Liver (tissue), 9 donors: ENCODE measurements around the gene CHST13. TPM values are rescaled to one million over a fixed set of nuclear protein-coding genes. Genes with fewer than 3 reads are reported as not detected.

ENCODE experiments used
- DNase-seq: peaks from one replicate; pipeline ENCODE4 v3.0.0-alpha.2; 2017; ENCODE audit warnings: low spot score
- H3K27ac ChIP-seq, 2 donors: one replicate each; pipeline ENCODE4 v1.7.0; 2013; ENCODE audit warnings: inconsistent platforms in 2 of 2, low read length in 2 of 2, control low read depth in 1 of 2, low read depth in 1 of 2, mild to moderate bottlenecking in 1 of 2
- H3K27me3 ChIP-seq, 4 donors: one replicate each; pipeline versions ENCODE4 v1.6.1 to v1.7.0; 2013; ENCODE audit warnings: low read length in 3 of 4, inconsistent platforms in 1 of 4, mild to moderate bottlenecking in 1 of 4, moderate library complexity in 1 of 4; ENCODE audit not compliant: control insufficient read depth in 4 of 4, insufficient read depth in 4 of 4
- H3K36me3 ChIP-seq, 4 donors: one replicate each; pipeline versions ENCODE4 v1.6.1 to v1.7.0; 2013; ENCODE audit warnings: low read length in 3 of 4, mild to moderate bottlenecking in 3 of 4, low read depth in 1 of 4, moderate library complexity in 1 of 4; ENCODE audit not compliant: control insufficient read depth in 4 of 4, insufficient read depth in 3 of 4
- H3K4me1 ChIP-seq, 4 donors: one replicate each; pipeline versions ENCODE4 v1.6.1 to v1.7.0; 2013; ENCODE audit warnings: low read length in 3 of 4, mild to moderate bottlenecking in 3 of 4, moderate library complexity in 1 of 4; ENCODE audit not compliant: control insufficient read depth in 4 of 4, insufficient read depth in 4 of 4
- H3K4me3 ChIP-seq, 3 donors: one replicate each; pipeline versions ENCODE4 v1.6.1 to v1.7.0; 2013; ENCODE audit warnings: low read length in 3 of 3, control low read depth in 1 of 3, low read depth in 1 of 3, mild to moderate bottlenecking in 1 of 3
- H3K9ac ChIP-seq, 2 donors: one replicate each; pipeline ENCODE4 v1.7.0; 2013; ENCODE audit warnings: low read length in 2 of 2, mild to moderate bottlenecking in 2 of 2, moderate library complexity in 2 of 2, control low read depth in 1 of 2, low read depth in 1 of 2
- H3K9me3 ChIP-seq, 4 donors: one replicate each; pipeline versions ENCODE4 v1.6.1 to v1.7.0; 2013; ENCODE audit warnings: low read length in 3 of 4; ENCODE audit not compliant: control insufficient read depth in 4 of 4
- EGR1 ChIP-seq, 2 donors: IDR thresholded peaks; 2 replicates each; pipeline ENCODE4 v1.6.1; 2016 to 2018; ENCODE audit warnings: antibody characterized with exemption in 2 of 2, low read depth in 2 of 2
- FOXA1 ChIP-seq: IDR thresholded peaks from 2 replicates; pipeline ENCODE4 v1.6.1; 2016; ENCODE audit warnings: antibody characterized with exemption
- FOXA2 ChIP-seq: IDR thresholded peaks from 2 replicates; pipeline ENCODE4 v1.6.1; 2016; ENCODE audit warnings: antibody characterized with exemption
- HNF4A ChIP-seq, 2 donors: conservative IDR thresholded peaks; 2 replicates each; pipeline ENCODE4 v1.6.1; 2016; ENCODE audit warnings: antibody characterized with exemption in 2 of 2, mild to moderate bottlenecking in 2 of 2
- HNF4G ChIP-seq: IDR thresholded peaks from 2 replicates; pipeline ENCODE4 v1.6.1; 2016; ENCODE audit warnings: antibody characterized with exemption
- NR2F2 ChIP-seq: IDR thresholded peaks from 2 replicates; pipeline ENCODE4 v1.6.1; 2016; ENCODE audit warnings: antibody characterized with exemption
- RAD21 ChIP-seq, 2 donors: IDR thresholded peaks; 2 replicates each; pipeline ENCODE4 v1.6.1; 2016; ENCODE audit warnings: antibody characterized with exemption in 2 of 2, mild to moderate bottlenecking in 2 of 2
- SP1 ChIP-seq: IDR thresholded peaks from 2 replicates; pipeline ENCODE4 v1.6.1; 2018; ENCODE audit warnings: antibody characterized with exemption, mild to moderate bottlenecking
- TAF1 ChIP-seq: conservative IDR thresholded peaks from 2 replicates; pipeline ENCODE4 v1.6.1; 2016; ENCODE audit warnings: antibody characterized with exemption, mild to moderate bottlenecking
- YY1 ChIP-seq: IDR thresholded peaks from 2 replicates; pipeline ENCODE4 v1.6.1; 2016; ENCODE audit warnings: antibody characterized with exemption, mild to moderate bottlenecking
- WGBS: extraction: QIAGEN DNeasy Blood & Tissue Kit; methylation state at CpG from one replicate; pipeline ENCODE4 v1.1.7; 2013; 5-methylcytosine and 5-hydroxymethylcytosine counted together
- polyA plus RNA-seq, 2 donors: library from polyadenylated mRNA; stranded (reverse) in 1 of 2; unstranded in 1 of 2; fragments of 200-250 nt in 1 of 2; fragments of >200 nt in 1 of 2; fragmentation: Nextera tagmentation in 1 of 2; extraction: Ambion mirVana in 1 of 2; gene quantifications; one replicate each; pipeline versions ENCODE4 v1.2.1 to v1.2.3, GENCODE V29; 2013 to 2015
- total RNA-seq, 2 donors: library from RNA; depleted of rRNA; stranded (reverse); fragments of >200 nt; gene quantifications; one replicate each; pipeline ENCODE4 v1.2.3, GENCODE V29; 2014
- TF ChIP-seq, protein P1 (sequence below): IDR thresholded peaks from 2 replicates; pipeline ENCODE4 v1.6.1; 2016; ENCODE audit warnings: antibody characterized with exemption
- TF ChIP-seq, protein P2 (sequence below): IDR thresholded peaks from 2 replicates; pipeline ENCODE4 v1.6.1; 2016; ENCODE audit warnings: antibody characterized with exemption, mild to moderate bottlenecking
- TF ChIP-seq, protein P3 (sequence below): fragments of 150-350 bp; IDR thresholded peaks from 2 replicates; pipeline ENCODE4 v1.5.1; 2017; ENCODE audit warnings: improper control_type of control experiment, low read depth, low read length; ENCODE audit not compliant: missing input control
- TF ChIP-seq, protein P4 (sequence below): IDR thresholded peaks from 2 replicates; pipeline ENCODE4 v1.6.1; 2016; ENCODE audit warnings: antibody characterized with exemption
- donor health status: healthy.
- donor health status: healthy.
- donor health status: healthy.
- donor health status: healthy.
- donor health status: healthy.

The CHST13 gene
- total and polyA plus RNA-seq, 4 donors, result 19.7 to 39.1 (median 25.2) TPM

DNA sequence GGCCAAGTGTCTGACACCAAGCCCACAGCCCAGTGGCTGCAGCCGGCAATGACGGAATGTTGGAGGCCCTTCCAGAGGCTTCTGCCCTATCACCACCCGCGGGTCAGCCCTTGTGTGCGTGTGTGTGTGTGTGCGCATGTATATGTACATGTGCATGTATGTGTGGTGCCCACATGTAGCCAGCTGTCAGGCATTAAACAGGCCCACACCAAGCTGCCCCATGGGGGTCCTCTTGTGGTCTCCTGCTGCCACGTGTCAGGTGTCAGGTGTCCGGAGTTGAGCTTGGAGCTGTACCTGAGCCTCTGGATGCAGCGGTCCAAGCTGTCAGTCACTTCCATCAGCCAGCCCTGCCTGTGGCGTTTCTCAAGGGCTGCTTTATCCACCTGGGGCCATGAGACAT is 20.3 kb upstream of the CHST13 start:
- peaks cover 0 to 59% (median 33%) of the 10 kb centered on the region in 4 donors for H3K36me3 ChIP-seq
- 94% methylated on average over 10 of the region's 10 CpGs for WGBS
- no peak overlapping the region for H3K4me3 ChIP-seq
- peaks cover 0 to 8% (median 0%) of the 10 kb centered on the region in 4 donors for H3K4me1 ChIP-seq
- H3K9me3 ChIP-seq, result no peaks in the 10 kb centered on the region
- TF ChIP-seq, protein P1, sequence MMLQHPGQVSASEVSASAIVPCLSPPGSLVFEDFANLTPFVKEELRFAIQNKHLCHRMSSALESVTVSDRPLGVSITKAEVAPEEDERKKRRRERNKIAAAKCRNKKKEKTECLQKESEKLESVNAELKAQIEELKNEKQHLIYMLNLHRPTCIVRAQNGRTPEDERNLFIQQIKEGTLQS, result no peak
- TF ChIP-seq YY1 (no peak), HNF4G (no peak), TAF1 (no peak), HNF4A (conservative IDR thresholded peaks at IDR 0.05) (no peak), FOXA2 (no peak)
- TF ChIP-seq, protein P2, sequence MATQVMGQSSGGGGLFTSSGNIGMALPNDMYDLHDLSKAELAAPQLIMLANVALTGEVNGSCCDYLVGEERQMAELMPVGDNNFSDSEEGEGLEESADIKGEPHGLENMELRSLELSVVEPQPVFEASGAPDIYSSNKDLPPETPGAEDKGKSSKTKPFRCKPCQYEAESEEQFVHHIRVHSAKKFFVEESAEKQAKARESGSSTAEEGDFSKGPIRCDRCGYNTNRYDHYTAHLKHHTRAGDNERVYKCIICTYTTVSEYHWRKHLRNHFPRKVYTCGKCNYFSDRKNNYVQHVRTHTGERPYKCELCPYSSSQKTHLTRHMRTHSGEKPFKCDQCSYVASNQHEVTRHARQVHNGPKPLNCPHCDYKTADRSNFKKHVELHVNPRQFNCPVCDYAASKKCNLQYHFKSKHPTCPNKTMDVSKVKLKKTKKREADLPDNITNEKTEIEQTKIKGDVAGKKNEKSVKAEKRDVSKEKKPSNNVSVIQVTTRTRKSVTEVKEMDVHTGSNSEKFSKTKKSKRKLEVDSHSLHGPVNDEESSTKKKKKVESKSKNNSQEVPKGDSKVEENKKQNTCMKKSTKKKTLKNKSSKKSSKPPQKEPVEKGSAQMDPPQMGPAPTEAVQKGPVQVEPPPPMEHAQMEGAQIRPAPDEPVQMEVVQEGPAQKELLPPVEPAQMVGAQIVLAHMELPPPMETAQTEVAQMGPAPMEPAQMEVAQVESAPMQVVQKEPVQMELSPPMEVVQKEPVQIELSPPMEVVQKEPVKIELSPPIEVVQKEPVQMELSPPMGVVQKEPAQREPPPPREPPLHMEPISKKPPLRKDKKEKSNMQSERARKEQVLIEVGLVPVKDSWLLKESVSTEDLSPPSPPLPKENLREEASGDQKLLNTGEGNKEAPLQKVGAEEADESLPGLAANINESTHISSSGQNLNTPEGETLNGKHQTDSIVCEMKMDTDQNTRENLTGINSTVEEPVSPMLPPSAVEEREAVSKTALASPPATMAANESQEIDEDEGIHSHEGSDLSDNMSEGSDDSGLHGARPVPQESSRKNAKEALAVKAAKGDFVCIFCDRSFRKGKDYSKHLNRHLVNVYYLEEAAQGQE, result no peak
- no peaks in the 10 kb centered on the region for H3K27me3 ChIP-seq
- no peak overlapping the region for H3K9ac ChIP-seq
- H3K27ac ChIP-seq, result no peak overlapping the region
- DNase-seq, result no peak

DNA sequence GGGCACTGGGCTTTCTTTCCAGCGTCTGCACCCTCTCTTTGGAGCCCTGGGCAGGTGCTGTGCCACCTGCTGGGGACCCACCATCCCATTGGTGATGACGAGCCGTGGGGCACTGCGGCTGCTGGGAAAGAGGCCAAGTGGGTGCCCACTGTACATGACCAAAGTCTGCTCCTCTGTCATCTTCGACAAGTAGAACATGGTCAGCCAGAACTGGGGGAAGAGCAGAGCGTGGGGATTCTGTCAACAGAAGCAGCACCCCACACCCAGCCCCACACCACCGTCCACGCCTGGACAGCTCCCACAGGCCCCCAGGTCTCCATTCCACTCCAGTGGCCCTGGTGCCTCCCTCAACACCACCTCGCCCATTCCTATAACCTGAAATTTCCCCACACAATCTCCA is 16.1 kb upstream of the CHST13 start:
- Histone ChIP-seq H3K4me3 (no peak overlapping the region), H3K36me3 (peaks cover 0 to 36% (median 15%) of the 10 kb centered on the region in 4 donors), H3K9ac (no peak overlapping the region), H3K27me3 (no peaks in the 10 kb centered on the region), H3K9me3 (no peaks in the 10 kb centered on the region), H3K4me1 (peaks cover under 1 to 13% (median 11%) of the 10 kb centered on the region in 4 donors), H3K27ac (no peak overlapping the region)
- 90% methylated on average over 9 of the region's 9 CpGs for WGBS
- no peak for TF ChIP-seq NR2F2
- no peak for TF ChIP-seq TAF1
- TF ChIP-seq EGR1 (IDR thresholded peaks at IDR 0.05; ENCODE audit: low read depth in 2 of 2), result no peak
- TF ChIP-seq, protein P2, result no peak
- no peak for TF ChIP-seq FOXA1
- TF ChIP-seq, protein P3, sequence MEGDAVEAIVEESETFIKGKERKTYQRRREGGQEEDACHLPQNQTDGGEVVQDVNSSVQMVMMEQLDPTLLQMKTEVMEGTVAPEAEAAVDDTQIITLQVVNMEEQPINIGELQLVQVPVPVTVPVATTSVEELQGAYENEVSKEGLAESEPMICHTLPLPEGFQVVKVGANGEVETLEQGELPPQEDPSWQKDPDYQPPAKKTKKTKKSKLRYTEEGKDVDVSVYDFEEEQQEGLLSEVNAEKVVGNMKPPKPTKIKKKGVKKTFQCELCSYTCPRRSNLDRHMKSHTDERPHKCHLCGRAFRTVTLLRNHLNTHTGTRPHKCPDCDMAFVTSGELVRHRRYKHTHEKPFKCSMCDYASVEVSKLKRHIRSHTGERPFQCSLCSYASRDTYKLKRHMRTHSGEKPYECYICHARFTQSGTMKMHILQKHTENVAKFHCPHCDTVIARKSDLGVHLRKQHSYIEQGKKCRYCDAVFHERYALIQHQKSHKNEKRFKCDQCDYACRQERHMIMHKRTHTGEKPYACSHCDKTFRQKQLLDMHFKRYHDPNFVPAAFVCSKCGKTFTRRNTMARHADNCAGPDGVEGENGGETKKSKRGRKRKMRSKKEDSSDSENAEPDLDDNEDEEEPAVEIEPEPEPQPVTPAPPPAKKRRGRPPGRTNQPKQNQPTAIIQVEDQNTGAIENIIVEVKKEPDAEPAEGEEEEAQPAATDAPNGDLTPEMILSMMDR, result no peak
- TF ChIP-seq, protein P4, sequence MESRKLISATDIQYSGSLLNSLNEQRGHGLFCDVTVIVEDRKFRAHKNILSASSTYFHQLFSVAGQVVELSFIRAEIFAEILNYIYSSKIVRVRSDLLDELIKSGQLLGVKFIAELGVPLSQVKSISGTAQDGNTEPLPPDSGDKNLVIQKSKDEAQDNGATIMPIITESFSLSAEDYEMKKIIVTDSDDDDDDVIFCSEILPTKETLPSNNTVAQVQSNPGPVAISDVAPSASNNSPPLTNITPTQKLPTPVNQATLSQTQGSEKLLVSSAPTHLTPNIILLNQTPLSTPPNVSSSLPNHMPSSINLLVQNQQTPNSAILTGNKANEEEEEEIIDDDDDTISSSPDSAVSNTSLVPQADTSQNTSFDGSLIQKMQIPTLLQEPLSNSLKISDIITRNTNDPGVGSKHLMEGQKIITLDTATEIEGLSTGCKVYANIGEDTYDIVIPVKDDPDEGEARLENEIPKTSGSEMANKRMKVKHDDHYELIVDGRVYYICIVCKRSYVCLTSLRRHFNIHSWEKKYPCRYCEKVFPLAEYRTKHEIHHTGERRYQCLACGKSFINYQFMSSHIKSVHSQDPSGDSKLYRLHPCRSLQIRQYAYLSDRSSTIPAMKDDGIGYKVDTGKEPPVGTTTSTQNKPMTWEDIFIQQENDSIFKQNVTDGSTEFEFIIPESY, result no peak
- TF ChIP-seq FOXA2, result no peak
- no peak for TF ChIP-seq YY1
- no peak for TF ChIP-seq RAD21 (IDR thresholded peaks at IDR 0.05)
- TF ChIP-seq SP1, result no peak
- no peak for DNase-seq
